Posterior vena cava (tissue), 2 donors: ENCODE data around the gene ZBTB9. TPM values are rescaled to one million over a fixed set of nuclear protein-coding genes. Genes with fewer than 3 reads are reported as not detected.
A peak's percentile ranks its signal among the peaks of the same experiment; 100 is the strongest.

Source experiments
- DNase-seq: peaks from one replicate; pipeline ENCODE4 v3.0.0-alpha.2; 2020; ENCODE audit warnings: low spot score
- intact Hi-C, 2 donors: fragments of 100-400 bp; cut with DNase I; formaldehyde crosslinking; loops; one replicate each; pipeline versions ENCODE4 v1.14.1 to v1.14.2; 2022 to 2023
- total RNA-seq, 2 donors: library from RNA; stranded (reverse); fragmentation: NEBNext Ultra II Directional; extraction: Animal tissue kit (Norgen Biotek cat#: 25700); gene quantifications; one replicate each; pipeline ENCODE4 v1.2.1, GENCODE V29; 2021
- donor health status: DM: yes; HTN: yes; CAD: no.
- donor health status: DM: yes; HTN: yes; CAD: no.

The ZBTB9 gene
- total RNA-seq, 2 donors from 2014 or later = 3.9 to 5.0 TPM

- DNase-seq = no peak
- intact Hi-C loops = no loop called here
Observed at GRCh38 chr6:33417128-33417902, 37.1 kb upstream of the ZBTB9 start.

- intact Hi-C loops = no loop called here
- DNase-seq = peak; percentile 100
Observed at GRCh38 chr6:33417903-33418689, 36.3 kb upstream of the ZBTB9 start, which contains the start of gene CUTA. Gene CUTA (minus strand): TSS chr6:33418107. CDS start chr6:33418000, 107 bp downstream.

- intact Hi-C loops = no loop called here
- peak; percentile 25 for DNase-seq
Observed at GRCh38 chr6:33418690-33419291, 35.6 kb upstream of the ZBTB9 start.

GRCh38 chr6:33419580-33420490, 34.5 kb upstream of the ZBTB9 start, which contains the start of gene SYNGAP1:
Gene SYNGAP1 (plus strand): TSS chr6:33420065. CDS start chr6:33420265, 200 bp downstream.
- peak; percentile 89 for DNase-seq
- intact Hi-C loops = no loop called here

- no peak for DNase-seq
- intact Hi-C loops = no loop called here
Observed at GRCh38 chr6:33420491-33421343, 33.7 kb upstream of the ZBTB9 start.

GRCh38 chr6:33421344-33421643, 33.1 kb upstream of the ZBTB9 start:
- intact Hi-C loops = no loop called here
- no peak for DNase-seq

- intact Hi-C loops = no loop called here
- no peak for DNase-seq
Observed at GRCh38 chr6:33423777-33424176, 30.6 kb upstream of the ZBTB9 start.

- intact Hi-C loops = no loop called here
- DNase-seq = peak; percentile 78
Observed at GRCh38 chr6:33424855-33425667, 29.3 kb upstream of the ZBTB9 start.

GRCh38 chr6:33425668-33426577, 28.5 kb upstream of the ZBTB9 start:
- DNase-seq = peak; percentile 96

GRCh38 chr6:33426590-33427511, 27.5 kb upstream of the ZBTB9 start:
- no peak for DNase-seq
- intact Hi-C loops = no loop called here

More at GRCh38 chr6:33425668-33426577, 28.5 kb upstream of the ZBTB9 start:
- intact Hi-C loops = no loop called here

- DNase-seq = peak; percentile 84
- intact Hi-C loops = no loop called here
Observed at GRCh38 chr6:33427585-33428223, 26.7 kb upstream of the ZBTB9 start.

- intact Hi-C loops = no loop called here
- DNase-seq = peak; percentile 85
Observed at GRCh38 chr6:33428224-33428965, 26.0 kb upstream of the ZBTB9 start.

- DNase-seq = no peak
- intact Hi-C loops = loop anchor here in 1 of 2 donors (1.0 kb wide), 1 partner anchor 27 kb away; no protein-coding TSS in a partner anchor
Observed at GRCh38 chr6:33428966-33429749, 25.2 kb upstream of the ZBTB9 start.
